GM18867 (cell line): ENCODE measurements around the gene ALOX12.

Experiments used
- ATAC-seq: cut with Tn5 transposase; IDR thresholded peaks from one replicate; pipeline ENCODE4 v1.9.1; 2021; ENCODE audit warnings: mild to moderate bottlenecking, moderate library complexity; ENCODE audit not compliant: unreplicated experiment

ALOX12 gene

DNA sequence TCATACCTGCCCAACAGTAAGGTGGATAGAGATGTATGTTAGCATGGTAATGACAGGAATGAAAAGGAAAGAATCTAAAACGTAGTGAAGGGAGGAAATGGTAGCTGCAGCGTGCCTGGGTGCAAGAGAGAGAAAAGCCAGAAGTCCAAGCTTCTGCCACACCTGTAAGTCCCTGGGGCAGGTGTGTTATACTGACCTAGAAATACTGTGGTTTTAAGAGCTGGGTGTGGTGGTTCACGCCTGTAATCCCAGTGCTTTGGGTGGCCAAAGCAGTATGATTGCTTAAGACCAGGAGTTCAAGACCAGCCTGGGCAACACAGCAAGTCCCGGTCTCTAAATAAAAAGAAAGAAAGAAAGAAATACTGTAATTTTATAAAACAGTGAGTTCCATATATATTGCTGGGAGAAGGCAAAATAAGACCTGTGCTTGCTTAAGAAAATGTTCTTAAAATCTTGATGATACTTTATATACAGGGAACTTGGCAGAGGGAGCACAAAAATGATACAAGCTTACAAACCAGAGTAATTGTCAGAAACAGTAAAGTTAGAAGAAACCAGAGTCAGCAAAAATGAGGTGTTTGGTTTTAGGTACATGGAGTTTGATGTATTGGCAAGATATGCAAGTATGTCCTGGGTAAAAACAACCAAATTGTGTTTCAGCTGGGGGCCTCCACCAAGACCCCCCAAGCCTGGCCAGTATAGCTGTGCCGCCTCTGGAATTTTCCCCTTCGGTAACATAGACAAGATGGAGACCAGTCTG lies 6.6 kb downstream of the ALOX12 start:
- ATAC-seq: no peak

DNA sequence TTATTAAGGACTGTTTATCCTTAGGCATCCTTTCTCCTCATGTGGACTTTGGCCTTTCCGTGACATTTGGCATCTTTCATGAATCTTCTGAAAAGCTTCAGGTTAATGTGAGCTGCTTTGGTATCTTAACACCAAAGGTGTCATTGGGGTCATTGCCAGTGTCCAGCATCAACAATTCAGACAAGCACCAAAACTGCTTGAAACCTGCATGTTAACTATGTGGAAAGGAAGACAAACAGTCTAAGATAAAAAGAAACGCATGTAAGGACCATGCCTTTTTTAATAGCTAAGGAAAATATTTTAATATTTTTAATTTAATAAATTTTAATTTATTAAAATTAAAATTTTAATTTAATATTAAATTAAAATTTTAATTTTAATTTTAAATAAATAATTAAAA lies 7.9 kb downstream of the ALOX12 start:
- ATAC-seq: no peak

DNA sequence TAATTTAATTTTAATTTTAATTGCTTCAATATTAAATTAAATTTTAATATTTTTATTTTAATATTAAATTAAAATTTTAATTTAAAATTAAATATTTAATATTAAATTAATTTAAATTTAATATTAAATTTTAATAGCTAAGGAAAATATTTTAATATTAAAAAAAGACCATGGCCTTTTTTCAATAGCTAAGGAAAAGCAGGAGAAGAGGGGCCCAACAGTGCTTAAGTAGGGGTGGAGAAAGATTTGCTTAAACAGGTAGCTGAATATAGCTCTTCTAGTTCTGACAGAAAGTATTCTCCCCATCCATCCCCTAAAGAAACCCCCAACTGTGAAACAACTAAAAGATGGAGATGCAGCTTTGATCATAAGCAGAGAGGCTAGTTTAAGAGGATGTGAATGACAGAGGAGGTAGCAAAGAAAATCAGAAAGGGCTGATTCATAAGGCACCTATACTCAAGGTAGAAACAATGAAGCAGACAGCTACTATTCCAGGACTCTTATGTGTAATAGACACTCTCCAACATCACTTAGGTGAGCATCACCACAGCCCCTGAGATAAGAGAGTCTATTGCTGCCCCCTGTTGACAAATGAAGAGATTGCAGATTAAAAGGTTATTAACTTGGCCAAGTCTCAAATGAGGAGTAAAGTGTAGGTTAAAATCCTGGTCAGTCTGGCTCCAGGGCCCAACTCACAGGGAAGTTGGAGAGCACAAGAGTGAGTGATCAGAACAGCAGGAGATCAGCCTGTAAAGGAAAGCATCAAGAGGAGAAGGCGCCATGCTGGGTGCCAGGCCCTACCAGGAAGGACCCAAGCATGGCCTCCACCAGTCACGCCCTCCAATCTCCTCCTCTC lies 8.8 kb downstream of the ALOX12 start:
- no peak for ATAC-seq

DNA sequence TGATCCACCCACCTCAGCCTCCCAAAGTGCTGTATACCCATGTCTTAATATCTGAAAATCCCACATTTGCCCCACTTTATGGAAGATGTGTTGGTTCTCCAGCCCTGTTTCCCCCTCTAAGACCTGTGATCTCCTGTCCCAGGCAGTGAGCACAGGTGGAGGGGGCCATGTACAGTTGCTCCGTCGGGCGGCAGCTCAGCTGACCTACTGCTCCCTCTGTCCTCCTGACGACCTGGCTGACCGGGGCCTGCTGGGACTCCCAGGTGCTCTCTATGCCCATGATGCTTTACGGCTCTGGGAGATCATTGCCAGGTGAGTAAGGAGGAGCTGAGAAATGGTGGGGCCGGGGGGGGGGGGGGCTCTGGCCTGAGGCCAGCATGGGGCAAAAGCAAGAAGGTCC lies 9.9 kb downstream of the ALOX12 start:
- ATAC-seq: no peak

DNA sequence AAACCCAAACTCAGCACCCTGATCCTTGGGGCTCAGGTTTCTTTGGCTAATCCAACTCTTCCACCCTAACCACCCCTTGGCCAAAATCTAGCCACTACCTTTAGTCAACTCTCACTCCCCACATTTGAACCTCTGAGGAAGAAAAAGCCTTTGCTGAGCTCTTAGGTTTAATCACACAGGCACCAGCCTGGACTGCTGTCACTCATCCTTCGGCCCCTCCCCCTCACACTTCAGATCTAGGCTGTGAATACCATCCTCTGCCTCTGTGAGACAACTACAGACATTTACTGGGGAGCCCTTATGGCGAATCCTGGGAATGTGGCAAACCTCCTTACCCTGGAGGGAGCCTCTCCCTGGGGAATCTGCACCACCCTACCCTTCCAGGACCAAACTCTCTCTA lies 11.3 kb downstream of the ALOX12 start:
- no peak for ATAC-seq

DNA sequence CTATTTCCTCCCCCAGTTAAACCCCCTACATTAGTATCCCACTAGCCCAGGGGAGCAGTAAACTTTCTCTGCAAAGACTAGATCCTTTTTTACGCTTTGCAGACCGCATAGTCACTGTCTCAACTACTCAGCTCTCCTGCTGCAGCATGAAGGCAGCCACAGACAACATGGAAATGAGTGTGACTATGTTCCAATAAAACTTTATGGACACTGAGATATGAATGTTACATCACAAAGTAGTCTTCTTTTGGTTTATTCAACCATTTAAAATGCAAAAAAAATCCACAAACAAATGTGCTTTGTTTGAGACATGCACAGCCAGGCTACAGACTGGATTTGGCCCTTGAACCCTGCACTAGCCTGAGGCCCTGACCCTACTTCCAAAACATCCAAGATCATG lies 14.7 kb downstream of the ALOX12 start:
- ATAC-seq: no peak

DNA sequence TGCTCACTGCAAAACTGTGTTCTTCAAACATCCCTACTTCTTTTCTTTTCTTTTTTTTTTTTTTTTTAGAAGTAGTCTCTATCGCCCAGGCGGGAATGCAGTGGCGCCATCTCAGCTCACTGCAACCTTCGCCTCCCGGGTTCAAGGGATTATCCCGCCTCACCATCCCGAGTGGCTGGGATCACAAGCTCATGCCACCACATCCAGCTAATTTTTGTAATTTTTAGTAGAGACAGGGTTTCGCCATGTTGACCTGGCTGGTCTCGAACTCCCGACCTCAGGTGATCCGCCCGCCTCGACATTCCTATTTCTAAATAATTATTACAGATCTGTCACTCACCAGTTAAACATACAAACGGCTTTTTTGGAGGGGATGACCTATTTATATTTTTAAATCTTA lies 15.6 kb downstream of the ALOX12 start:
- no peak for ATAC-seq

DNA sequence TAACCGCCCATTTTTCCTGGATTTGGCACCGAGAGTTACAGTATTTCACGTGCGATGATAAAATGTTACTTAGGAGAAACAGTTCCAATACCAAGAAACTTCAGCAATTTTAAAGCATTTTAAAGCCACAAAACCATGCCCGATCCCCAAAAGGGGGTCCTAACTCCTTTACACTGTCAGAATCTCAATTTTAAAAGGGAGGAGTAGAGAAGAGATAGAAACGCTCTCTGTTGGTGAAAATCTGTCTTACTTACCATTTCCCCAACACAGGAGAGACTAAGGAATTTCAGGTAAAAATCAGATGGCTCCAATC lies 16.0 kb downstream of the ALOX12 start:
- ATAC-seq: no peak

DNA sequence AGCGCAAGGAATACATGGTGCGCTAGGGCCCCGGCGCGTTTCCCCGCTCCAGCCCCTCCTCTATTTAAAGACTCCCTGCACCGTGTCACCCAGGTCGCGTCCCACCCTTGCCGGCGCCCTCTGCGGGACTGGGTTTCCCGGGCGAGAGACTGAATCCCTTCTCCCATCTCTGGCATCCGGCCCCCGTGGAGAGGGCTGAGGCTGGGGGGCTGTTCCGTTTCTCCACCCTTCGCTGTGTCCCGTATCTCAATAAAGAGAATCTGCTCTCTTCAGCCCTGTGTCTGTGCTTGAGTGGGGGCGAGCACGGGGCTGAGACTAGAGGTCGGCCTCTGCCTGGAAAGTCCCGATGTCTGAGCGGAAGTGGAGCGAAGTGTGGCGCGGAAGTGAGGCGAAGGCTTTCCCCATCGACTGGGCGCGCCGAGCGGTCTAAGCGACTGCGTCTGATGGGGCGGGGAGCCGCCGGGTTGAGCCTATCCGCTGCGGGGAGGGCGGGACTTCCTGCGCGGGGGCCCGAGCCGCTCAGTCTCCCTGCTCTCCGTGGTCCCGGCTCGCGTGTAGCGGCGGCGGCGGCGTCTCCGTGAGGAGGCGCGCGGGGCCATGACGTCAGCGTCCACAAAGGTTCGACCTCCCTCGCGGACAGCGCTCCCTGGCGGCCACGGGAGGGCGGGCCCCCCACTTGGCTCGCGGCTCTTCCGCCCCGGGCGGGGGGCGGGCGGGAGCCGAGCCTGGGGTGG lies 18.6 kb downstream of the ALOX12 start:
- ATAC-seq: peak; percentile 83

DNA sequence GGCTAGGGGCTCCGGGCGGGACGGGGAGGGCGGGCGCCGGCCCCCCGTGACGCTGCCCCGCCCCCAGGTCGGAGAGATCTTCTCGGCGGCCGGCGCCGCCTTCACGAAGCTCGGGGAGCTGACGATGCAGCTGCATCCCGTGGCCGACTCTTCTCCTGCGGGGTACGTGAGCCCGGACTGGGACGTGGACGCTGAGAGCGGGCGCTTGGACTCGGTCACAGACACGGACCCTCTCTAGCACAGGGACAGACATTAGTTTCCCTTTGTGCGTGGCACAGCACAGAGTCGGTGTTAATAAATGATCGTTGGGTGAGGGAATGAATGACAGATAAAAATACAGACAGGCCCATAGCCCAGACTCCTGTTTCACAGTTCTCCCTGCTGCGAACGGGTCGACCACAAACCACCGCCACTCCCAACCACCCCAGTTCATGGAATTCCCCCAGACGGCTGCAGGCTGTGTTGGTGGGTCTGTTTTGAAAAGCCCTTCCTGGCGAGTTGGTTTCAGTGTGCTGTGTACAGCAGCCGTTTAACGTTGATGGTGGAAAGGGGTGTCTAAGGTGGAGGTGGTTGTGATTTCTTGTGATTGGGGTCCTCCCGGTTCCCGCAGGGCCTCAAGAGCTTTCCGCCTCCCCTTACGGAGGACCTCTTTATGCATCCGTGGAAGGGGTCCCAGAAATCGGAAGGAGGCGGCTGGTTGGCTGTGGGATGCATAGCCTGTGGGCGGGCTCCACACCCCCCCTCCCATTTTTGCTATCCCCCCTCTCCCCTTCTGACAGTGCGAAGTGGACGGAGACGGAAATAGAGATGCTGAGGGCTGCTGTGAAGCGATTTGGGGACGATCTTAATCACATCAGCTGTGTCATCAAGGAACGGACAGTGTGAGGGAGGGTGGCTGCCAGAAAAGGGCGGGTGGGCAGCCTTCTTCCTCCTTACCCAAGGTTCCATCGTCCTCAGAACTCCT lies 19.4 kb downstream of the ALOX12 start:
- ATAC-seq: peak; percentile 8

DNA sequence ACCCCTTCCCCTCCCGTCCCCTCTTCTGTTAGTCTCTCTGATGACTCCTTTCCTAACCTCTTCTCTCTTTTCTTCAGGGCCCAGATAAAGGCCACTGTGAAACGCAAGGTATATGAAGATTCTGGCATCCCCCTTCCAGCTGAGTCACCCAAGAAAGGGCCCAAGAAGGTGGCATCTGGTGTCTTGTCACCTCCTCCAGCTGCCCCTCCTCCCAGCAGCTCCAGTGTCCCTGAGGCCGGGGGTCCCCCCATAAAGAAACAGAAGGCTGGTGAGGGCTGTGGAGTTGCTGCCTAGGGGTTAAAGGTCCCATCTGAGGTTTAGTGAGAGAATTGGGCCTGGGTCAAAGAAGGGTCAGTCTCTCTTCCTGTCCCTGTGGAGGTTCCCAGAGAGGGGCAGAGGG lies 20.6 kb downstream of the ALOX12 start:
- no peak for ATAC-seq

DNA sequence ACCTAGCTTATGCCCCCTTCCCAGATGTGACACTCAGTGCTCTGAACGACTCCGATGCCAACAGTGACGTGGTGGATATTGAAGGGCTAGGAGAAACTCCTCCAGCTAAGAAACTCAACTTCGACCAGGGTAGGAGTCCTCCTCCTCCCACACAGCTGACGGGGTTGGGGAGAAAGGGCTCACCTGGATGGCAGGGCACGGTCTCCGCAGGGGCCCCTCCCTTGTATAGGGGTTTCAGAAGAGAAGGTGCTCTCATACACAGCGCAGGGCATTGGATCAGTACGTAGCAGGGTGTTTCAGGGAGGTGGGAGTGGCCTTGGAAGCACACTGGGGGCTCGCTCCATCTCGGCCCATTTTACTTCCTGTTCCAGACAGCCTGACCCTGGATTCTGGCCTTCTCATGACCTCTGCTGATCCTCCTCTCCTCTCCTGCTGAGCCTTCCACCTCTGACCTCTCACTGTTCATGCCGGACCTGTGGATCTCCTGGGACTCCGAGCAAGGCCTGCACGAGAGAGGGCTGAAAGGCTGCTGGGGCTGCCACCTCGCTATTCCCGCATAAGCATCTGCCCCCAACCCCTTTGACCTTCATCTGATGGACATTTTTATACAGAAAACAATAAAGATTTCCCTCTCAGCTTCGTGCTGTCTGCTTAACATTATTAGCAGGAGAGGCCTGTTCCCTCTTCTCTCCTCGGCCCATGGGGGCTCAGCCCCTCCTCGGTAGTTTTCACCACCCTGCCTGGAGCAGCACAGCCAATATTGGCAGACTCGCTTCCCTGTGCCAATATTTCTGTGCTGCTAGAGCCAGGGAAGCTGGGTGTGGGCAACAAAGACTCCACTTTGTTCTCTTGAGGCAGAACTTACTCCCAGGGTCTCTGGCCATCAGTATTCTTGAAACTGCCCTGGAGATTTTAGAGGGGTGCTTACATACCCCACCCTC lies 21.3 kb downstream of the ALOX12 start:
- no peak for ATAC-seq

DNA sequence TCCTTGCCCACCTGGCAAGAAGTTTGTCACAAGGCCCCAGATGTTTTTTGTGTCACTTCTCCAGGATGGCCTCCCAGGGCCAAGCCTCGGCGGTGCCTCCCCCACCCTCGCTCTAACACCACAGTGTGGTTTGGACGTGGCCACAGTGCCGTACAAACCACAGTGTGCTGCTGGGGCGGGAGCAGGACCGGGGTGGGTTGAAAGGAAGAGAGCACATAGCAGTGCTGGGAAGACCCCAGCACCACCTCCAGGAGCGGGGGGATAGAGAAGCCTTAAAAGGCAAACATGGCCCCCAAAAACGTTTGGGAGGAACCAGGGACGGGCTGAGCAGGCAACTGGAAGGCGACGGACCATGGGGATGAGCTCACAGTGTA lies 22.0 kb downstream of the ALOX12 start:
- no peak for ATAC-seq

DNA sequence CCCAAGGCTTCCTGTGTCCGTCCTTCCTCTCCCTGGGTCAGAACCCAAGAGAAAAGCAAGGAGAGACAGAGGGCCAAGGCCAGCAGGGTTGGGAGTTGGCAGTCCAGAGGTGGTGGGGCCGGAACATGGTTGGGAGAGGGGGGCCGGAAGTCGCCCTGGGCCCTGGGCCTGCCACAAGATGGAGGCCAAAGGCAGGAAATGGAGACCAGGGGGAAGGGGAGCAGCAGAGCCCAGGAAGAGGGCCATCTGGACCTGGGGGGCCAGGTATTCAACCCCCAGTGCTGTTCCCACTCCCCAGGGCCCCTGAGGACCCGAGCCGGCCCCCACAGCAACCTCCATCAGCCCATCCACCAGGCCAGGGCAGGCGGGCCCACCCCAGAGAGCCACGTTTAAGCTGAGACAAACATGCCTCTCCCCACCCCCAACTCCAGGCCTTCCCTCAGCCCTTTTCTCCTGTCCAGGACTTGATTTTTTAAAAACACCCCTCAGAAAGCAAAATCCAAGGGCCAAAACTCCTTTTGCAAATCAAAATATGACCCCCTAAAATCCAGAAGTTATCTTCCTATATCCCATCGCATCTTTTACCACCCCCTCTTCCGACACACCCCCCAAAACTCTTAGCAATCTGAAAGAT lies 22.6 kb downstream of the ALOX12 start:
- ATAC-seq: no peak

DNA sequence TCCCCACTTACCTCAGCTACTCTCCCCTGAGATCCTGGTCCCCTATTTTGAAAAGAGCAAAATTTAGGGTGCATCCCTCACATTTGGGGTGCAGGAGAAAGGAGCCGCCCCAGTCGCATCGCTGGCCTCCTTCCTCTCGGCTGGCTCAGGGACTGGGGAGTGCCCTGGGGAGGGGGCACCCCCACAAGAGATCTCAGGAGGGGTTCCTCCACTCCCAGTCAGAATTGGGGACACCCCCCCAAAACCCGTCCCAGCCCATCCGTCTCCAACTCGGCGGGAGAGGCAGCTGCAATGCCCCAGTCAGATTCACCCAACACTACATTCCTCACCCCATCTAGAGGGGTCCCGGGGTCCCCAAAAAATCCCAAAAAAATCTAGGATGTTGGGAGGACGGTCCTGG lies 23.5 kb downstream of the ALOX12 start:
- ATAC-seq: no peak

DNA sequence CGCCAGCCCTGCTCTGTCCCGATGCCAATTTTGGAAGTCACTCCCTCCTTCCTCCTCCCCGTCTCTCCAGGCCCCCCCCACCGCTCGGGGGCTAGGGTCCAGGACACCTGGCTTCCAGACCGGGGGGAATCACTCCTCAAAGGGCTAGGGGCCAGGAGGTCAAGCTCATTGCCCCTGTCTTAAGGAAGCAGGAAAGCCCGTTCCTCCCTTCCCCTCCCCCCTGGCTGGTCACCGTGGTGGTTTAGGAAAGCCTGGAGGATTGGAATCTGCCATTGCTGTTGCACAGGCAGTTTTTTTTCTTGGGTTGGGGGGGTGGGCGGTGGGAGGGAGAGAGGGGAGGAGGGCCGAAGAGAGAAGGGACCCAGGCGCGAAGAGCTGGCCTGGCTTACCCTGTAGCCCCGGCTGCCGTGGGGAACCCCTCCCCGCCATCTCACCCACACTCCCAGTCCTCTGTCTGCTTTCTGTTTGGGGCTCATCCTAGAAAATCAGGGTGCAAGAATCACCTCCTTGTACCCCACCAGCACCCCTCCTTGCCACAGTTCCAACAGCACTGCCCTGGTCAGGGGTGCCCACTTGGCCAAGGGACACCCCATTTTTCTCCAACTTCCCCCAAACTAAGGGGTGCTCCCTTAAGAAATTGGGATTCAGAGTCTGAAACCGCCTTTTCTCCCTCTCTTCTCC lies 24.1 kb downstream of the ALOX12 start:
- no peak for ATAC-seq

DNA sequence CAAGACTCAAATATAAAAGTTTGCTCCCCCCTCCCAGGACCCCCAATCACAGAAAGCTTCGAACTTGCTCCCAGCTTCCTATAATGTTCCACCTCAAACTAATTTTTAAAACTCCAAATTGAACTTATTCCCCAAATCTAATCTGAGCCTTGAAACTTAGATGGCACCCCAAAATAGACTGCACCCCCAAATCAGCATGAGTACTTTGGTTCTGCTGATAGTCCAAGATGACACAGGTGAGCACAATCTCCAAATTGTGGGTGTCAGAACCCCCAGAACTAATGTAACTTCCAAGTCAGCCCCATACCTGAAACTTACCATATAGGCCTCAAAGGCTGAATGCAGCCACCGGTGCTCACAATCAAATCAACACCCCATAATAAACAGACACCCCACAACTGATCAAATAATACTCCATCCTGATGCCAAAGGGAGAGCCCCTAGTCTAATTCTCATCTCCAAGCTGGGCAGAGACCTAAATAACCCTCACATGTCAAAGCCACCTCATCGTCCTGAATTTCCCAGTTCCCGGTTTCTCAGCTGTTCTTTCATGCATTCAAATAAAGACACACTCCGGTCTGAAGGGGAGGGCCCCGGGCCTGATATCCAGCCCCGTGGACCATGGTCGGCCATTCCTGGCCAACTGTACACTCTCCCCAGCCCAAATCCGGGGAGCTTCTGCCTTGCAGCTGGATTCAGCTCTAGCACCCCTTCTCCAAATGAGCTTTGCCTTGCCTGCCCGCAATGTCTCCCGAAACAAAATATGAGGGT lies 25.2 kb downstream of the ALOX12 start:
- no peak for ATAC-seq
